ENCODE results near the gene C1orf146. TPM values are rescaled to one million over a fixed set of nuclear protein-coding genes. Genes with fewer than 3 reads are reported as not detected.

C1orf146 gene
- total RNA-seq, result not detected in 2 replicates

GRCh38 chr1:92217721-92218120 lies at the start of gene C1orf146:
TSS of gene C1orf146 (plus strand) at chr1:92217915. CDS start at chr1:92231421, 13,506 bp downstream.

Other genes with a start within 250 kb of the C1orf146 start
- 3.4 and 6.0 TPM in 2 replicates for gene EPHX4, start 187.9 kb upstream of the C1orf146 start, total RNA-seq
- not detected in 2 replicates for gene SETSIP, start 142.5 kb upstream of the C1orf146 start, total RNA-seq
- 0.65 and 3.0 TPM in 2 replicates for gene BTBD8, start 137.6 kb upstream of the C1orf146 start, total RNA-seq
- 2.8 and 5.4 TPM in 2 replicates for gene GLMN, start 81.1 kb downstream of the C1orf146 start, total RNA-seq
- 3.5 and 4.9 TPM in 2 replicates for gene RPAP2, start 81.1 kb downstream of the C1orf146 start, total RNA-seq

Measured in mesangial cell (primary cell).